Suprapubic skin (tissue), 4 donors: Measurements from ENCODE around the gene ADGRF4. TPM values are rescaled to one million over a fixed set of nuclear protein-coding genes. Genes with fewer than 3 reads are reported as not detected.

Source experiments
- DNase-seq, 2 donors: peaks; one replicate each; pipeline ENCODE4 v3.0.0-alpha.2; 2019; ENCODE audit warnings: low spot score in 2 of 2
- H3K27ac ChIP-seq: fragments of 200-600 bp; sonication (generic); one replicate; pipeline ENCODE4 v1.5.1; 2019
- H3K27me3 ChIP-seq: fragments of 200-600 bp; sonication (generic); one replicate; pipeline ENCODE4 v1.5.1; 2019
- H3K36me3 ChIP-seq: fragments of 200-600 bp; sonication (generic); one replicate; pipeline ENCODE4 v1.5.1; 2019
- H3K4me1 ChIP-seq: fragments of 200-600 bp; sonication (generic); one replicate; pipeline ENCODE4 v1.5.1; 2019
- H3K4me3 ChIP-seq: fragments of 200-600 bp; sonication (generic); one replicate; pipeline ENCODE4 v1.5.1; 2019; ENCODE audit warnings: mild to moderate bottlenecking
- H3K9me3 ChIP-seq: fragments of 200-600 bp; sonication (generic); one replicate; pipeline ENCODE4 v1.5.1; 2019
- EP300 ChIP-seq: sonication (generic); formaldehyde crosslinking; IDR thresholded peaks from one replicate; pipeline ENCODE4 v1.6.1; 2017; ENCODE audit warnings: antibody characterized with exemption
- POLR2A ChIP-seq, 2 donors: fragments of 450-650 bp; IDR thresholded peaks; one replicate each; pipeline ENCODE4 v1.6.1; 2017; ENCODE audit warnings: antibody characterized with exemption in 2 of 2, mild to moderate bottlenecking in 2 of 2, moderate library complexity in 2 of 2
- POLR2AphosphoS5 ChIP-seq, 3 donors: sonication (generic); formaldehyde crosslinking; IDR thresholded peaks; one replicate each; pipeline ENCODE4 v1.6.1; 2017; ENCODE audit warnings: antibody characterized with exemption in 3 of 3
- total RNA-seq, 4 donors: library from RNA; depleted of rRNA; stranded (reverse); fragments of >200 nt; gene quantifications; one replicate each; pipeline ENCODE4 v1.1.0, GENCODE V29; 2016
- TF ChIP-seq, protein P1 (sequence below), 2 donors: fragments of 200-600 bp in 1 of 2; fragments of 450-650 bp in 1 of 2; sonication (generic) in 1 of 2; IDR thresholded peaks; one replicate each; pipeline ENCODE4 v1.5.1; 2016 to 2019; ENCODE audit warnings: antibody characterized with exemption in 2 of 2, mild to moderate bottlenecking in 1 of 2, moderate library complexity in 1 of 2

ADGRF4 gene
- total RNA-seq, 4 donors from 2014 or later, result 38.9 to 74.3 (median 45.3) TPM

- H3K27me3 ChIP-seq, result no peaks in the 10 kb centered on the region
Observed at GRCh38 chr6:47769982-47770381, 71.6 kb downstream of the ADGRF4 start.

More at GRCh38 chr6:47769982-47770381, 71.6 kb downstream of the ADGRF4 start:
- DNase-seq, result no peak
- Histone ChIP-seq H3K4me3 (no peak overlapping the region), H3K9me3 (peaks cover 6% of the 10 kb centered on the region), H3K36me3 (no peaks in the 10 kb centered on the region), H3K4me1 (no peaks in the 10 kb centered on the region), H3K27ac (no peak overlapping the region)
- TF ChIP-seq, protein P1, sequence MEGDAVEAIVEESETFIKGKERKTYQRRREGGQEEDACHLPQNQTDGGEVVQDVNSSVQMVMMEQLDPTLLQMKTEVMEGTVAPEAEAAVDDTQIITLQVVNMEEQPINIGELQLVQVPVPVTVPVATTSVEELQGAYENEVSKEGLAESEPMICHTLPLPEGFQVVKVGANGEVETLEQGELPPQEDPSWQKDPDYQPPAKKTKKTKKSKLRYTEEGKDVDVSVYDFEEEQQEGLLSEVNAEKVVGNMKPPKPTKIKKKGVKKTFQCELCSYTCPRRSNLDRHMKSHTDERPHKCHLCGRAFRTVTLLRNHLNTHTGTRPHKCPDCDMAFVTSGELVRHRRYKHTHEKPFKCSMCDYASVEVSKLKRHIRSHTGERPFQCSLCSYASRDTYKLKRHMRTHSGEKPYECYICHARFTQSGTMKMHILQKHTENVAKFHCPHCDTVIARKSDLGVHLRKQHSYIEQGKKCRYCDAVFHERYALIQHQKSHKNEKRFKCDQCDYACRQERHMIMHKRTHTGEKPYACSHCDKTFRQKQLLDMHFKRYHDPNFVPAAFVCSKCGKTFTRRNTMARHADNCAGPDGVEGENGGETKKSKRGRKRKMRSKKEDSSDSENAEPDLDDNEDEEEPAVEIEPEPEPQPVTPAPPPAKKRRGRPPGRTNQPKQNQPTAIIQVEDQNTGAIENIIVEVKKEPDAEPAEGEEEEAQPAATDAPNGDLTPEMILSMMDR (IDR thresholded peaks at IDR 0.05), result no peak
- TF ChIP-seq EP300 (no peak), POLR2AphosphoS5 (IDR thresholded peaks at IDR 0.05) (no peak), POLR2A (IDR thresholded peaks at IDR 0.05) (no peak)

Other genes starting within 250 kb of the ADGRF4 start
- 10 to 100 TPM; 20.4 to 41.8 (median 28.3) TPM for gene CD2AP, start 220.8 kb upstream of the ADGRF4 start, total RNA-seq
- not detected for gene OPN5, start 83.5 kb downstream of the ADGRF4 start, total RNA-seq